Choroid plexus epithelial cell (primary cell): ENCODE data around the gene METRNL.

ENCODE experiments used
- DNase-seq: peaks from one replicate; pipeline ENCODE4 v3.0.0-alpha.2; 2010; ENCODE audit warnings: low read depth
- H3K4me3 ChIP-seq: 2 replicates; pipeline ENCODE4 v1.5.1; 2011; ENCODE audit warnings: low read depth, mild to moderate bottlenecking, control low read depth, low read length, moderate library complexity
- CTCF ChIP-seq: conservative IDR thresholded peaks from 2 replicates; pipeline ENCODE4 v1.5.1; 2011; ENCODE audit warnings: low read depth, mild to moderate bottlenecking, control low read depth, inconsistent platforms, low read length, moderate library complexity

Gene METRNL

GRCh38 chr17:83105512-83105911 lies 26.1 kb downstream of the METRNL start:
- no peak for DNase-seq
- no peak for TF ChIP-seq CTCF
- no peak overlapping the region for H3K4me3 ChIP-seq

GRCh38 chr17:83106056-83106588 lies 26.7 kb downstream of the METRNL start:
- DNase-seq, result no peak
- no peak for TF ChIP-seq CTCF
- H3K4me3 ChIP-seq, result no peak overlapping the region

GRCh38 chr17:83106913-83107655 lies 27.7 kb downstream of the METRNL start:
- H3K4me3 ChIP-seq, result no peak overlapping the region
- TF ChIP-seq CTCF, result no peak
- DNase-seq, result no peak

- DNase-seq, result no peak
These were observed 28.2 kb downstream of the METRNL start for GRCh38 chr17:83107656-83108048.

GRCh38 chr17:83108709-83109108 lies 29.3 kb downstream of the METRNL start:
- no peak overlapping the region for H3K4me3 ChIP-seq
- no peak for TF ChIP-seq CTCF
- DNase-seq, result no peak

More at GRCh38 chr17:83107656-83108048, 28.2 kb downstream of the METRNL start:
- TF ChIP-seq CTCF, result no peak
- H3K4me3 ChIP-seq, result no peak overlapping the region

- DNase-seq, result no peak
- no peak overlapping the region for H3K4me3 ChIP-seq
- TF ChIP-seq CTCF, result no peak
These were observed 30.0 kb downstream of the METRNL start for GRCh38 chr17:83109386-83109785.
